T-helper 17 cell (primary cell): Measurements from ENCODE around the gene PLRG1. TPM values are rescaled to one million over a fixed set of nuclear protein-coding genes. Genes with fewer than 3 reads are reported as not detected.

Experiments used
- ATAC-seq: fragments of 150-1000 bp; cut with Tn5 transposase; 2 replicates; pipeline ENCODE4 v1.10.0; 2021; ENCODE audit warnings: mild to moderate bottlenecking, moderate library complexity
- DNase-seq, 3 donors: peaks; one replicate each; pipeline versions ENCODE4 v3.0.0 to v3.0.0-alpha.2; 2020 to 2021
- H3K9me3 ChIP-seq: one replicate; pipeline ENCODE4 v1.7.0; 2013; ENCODE audit warnings: low read length, mild to moderate bottlenecking; ENCODE audit not compliant: control insufficient read depth, poor library complexity, severe bottlenecking
- H3K27ac Mint-ChIP-seq: one replicate; pipeline ENCODE4 v1.8.0; 2022; ENCODE audit warnings: mild to moderate bottlenecking, moderate library complexity, mixed read lengths
- H3K27me3 Mint-ChIP-seq: one replicate; pipeline ENCODE4 v1.8.0; 2022; ENCODE audit warnings: mixed read lengths
- H3K36me3 Mint-ChIP-seq: one replicate; pipeline ENCODE4 v1.8.0; 2022; ENCODE audit warnings: low read depth, mixed read lengths
- H3K4me1 Mint-ChIP-seq: one replicate; pipeline ENCODE4 v1.8.0; 2022; ENCODE audit warnings: mild to moderate bottlenecking, mixed read lengths
- H3K4me3 Mint-ChIP-seq: one replicate; pipeline ENCODE4 v1.8.0; 2022; ENCODE audit warnings: mild to moderate bottlenecking, moderate library complexity, mixed read lengths
- total RNA-seq, 4 donors: library from RNA in 2 of 4; stranded (reverse) in 2 of 4; gene quantifications; one replicate each; pipeline ENCODE4 v1.2.3 and lab custom pipeline; 2022 to 2026

The PLRG1 gene
- total RNA-seq, 2 donors from 2014 or later = 42.5 to 49.7 TPM

DNA sequence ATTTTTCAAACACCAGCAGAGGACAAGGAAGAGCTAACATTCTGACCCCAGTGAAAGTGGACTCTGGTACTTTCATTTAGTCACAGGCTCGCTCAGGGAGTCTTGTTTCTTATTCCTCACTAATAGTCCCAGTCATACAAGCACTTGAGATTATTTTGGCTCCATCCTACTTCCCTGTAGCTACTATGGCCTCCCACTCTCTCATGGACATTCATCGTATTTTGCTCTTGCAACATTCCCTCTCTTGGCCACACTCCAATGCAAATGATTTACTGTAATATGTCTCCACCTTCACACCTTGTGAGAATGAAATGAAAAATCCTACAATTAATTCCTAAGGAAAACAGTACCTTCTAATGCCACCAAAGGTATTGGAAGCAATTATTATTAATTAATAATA is 21.3 kb downstream of the PLRG1 start:
- ATAC-seq (no peak), DNase-seq (no peak)
- Mint-ChIP-seq H3K27me3 (peaks cover 31% of the 10 kb centered on the region), H3K27ac (no peak overlapping the region), H3K4me3 (no peak overlapping the region), H3K36me3 (peaks cover 2% of the 10 kb centered on the region), H3K4me1 (peaks cover 2% of the 10 kb centered on the region)
- H3K9me3 ChIP-seq = no peaks in the 10 kb centered on the region

DNA sequence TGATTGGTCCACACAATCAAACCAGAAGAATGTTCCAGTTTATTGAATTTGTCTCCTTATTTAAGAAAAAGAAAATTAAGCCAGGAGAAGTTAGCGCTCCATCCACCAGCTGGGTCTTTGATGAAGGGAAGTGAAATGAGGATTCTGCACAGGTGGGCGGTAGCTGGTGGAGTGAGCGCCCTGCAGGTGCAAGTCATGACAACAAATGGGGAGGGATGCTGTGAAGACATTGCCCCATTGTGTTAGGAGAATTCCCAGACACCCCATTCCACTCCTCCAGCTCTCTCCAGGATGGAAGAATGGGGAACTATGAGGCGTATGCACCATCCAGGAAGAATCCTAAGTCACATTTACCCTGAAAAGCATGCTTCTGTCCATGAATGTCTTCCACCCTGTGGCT is 22.9 kb downstream of the PLRG1 start:
- ATAC-seq = no peak
- peaks cover 2% of the 10 kb centered on the region for H3K4me1 Mint-ChIP-seq
- H3K4me3 Mint-ChIP-seq = no peak overlapping the region
- no peak for DNase-seq
- no peaks in the 10 kb centered on the region for H3K9me3 ChIP-seq
- H3K27ac Mint-ChIP-seq = no peak overlapping the region
- H3K27me3 Mint-ChIP-seq = peaks cover 37% of the 10 kb centered on the region
- H3K36me3 Mint-ChIP-seq = peaks cover 2% of the 10 kb centered on the region

DNA sequence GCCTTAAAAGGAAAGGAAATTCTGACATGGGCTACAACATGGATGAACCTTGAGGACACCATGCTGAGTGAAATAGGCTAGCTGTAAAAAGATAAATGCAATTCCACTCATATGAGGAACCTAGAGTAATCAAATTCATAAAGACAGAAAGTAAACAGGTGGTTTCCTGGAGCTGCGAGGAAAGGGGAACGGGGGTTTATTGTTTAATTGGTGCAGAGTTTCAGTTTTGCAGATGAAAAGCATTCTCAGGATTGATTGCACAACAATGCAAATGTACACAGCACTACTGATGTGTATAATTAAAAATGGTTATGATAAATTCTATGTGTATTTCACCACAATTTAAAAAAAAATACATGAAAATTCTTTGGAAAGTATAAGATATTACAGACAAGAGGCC is 24.0 kb downstream of the PLRG1 start:
- no peaks in the 10 kb centered on the region for H3K9me3 ChIP-seq
- ATAC-seq = no peak
- H3K4me3 Mint-ChIP-seq = no peak overlapping the region
- H3K36me3 Mint-ChIP-seq = peaks cover 2% of the 10 kb centered on the region
- no peak overlapping the region for H3K27ac Mint-ChIP-seq
- H3K27me3 Mint-ChIP-seq = peaks cover 40% of the 10 kb centered on the region
- DNase-seq = no peak
- peaks cover 2% of the 10 kb centered on the region for H3K4me1 Mint-ChIP-seq

DNA sequence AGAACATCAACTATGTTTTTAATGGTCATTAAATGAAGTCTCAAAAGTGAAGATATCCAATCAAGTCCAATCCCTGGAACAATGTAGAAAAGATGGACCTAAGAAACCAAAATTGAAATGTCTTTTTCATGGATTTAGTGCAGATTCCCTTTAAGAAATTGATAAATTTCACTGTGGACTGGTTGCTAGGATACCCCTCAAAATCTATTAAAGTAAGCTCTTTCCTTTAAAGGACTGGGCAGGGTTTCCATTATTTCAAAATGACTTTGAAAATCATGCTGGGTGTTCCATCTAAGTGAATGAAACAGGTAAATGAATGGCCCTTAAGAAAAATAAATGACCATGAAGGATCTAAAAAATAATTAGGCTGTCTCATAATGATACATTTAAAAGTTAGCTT is 28.6 kb downstream of the PLRG1 start:
- Mint-ChIP-seq H3K4me1 (peaks cover 2% of the 10 kb centered on the region), H3K36me3 (peaks cover 7% of the 10 kb centered on the region), H3K4me3 (no peak overlapping the region), H3K27me3 (peaks cover 63% of the 10 kb centered on the region), H3K27ac (no peak overlapping the region)
- no peak for ATAC-seq
- no peaks in the 10 kb centered on the region for H3K9me3 ChIP-seq
- DNase-seq = no peak

DNA sequence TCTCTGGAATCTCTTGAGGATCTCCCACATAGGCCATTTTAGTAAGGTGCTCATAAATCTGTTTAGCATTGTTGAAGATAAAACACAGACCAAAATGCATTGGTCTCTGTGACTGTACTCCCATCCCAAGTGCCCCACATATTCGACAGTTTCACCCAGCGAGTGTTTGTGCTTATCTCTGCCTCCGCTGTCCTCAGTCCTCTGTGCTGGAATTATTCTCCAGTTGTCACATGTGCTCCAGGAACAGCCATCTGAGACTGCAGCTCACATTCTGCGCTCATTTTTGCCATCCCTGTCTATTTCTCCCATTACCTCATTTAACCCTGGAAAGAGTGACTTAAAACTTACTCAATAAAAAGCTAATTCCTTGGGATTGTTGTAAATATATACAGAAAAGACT is 31.0 kb downstream of the PLRG1 start:
- Mint-ChIP-seq H3K36me3 (peaks cover 5% of the 10 kb centered on the region), H3K27me3 (peaks cover 57% of the 10 kb centered on the region), H3K27ac (no peak overlapping the region), H3K4me3 (no peak overlapping the region), H3K4me1 (no peaks in the 10 kb centered on the region)
- H3K9me3 ChIP-seq = no peaks in the 10 kb centered on the region
- no peak for ATAC-seq
- DNase-seq = no peak

DNA sequence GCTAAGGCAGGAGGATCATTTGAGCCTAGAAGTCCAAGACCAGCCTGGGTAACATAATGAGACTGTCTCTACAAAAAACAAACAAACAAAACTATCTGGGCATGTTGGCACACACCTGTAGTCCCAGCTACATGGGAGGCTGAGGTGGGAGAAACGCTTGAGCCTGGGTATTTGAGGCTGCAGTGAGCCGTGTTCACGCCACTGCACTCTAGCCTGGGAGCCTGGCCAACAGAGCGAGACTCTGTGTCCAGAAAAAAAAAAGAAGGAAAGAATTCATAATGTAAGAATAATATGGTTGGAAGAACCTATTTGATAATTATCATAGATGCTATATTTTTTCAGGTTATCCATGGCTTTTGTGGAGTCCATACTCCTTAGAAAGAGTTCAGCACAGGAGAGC is 32.6 kb downstream of the PLRG1 start:
- Mint-ChIP-seq H3K4me1 (no peaks in the 10 kb centered on the region), H3K27me3 (peaks cover 60% of the 10 kb centered on the region), H3K36me3 (peaks cover 5% of the 10 kb centered on the region), H3K27ac (no peak overlapping the region), H3K4me3 (no peak overlapping the region)
- DNase-seq = no peak
- no peak for ATAC-seq
- H3K9me3 ChIP-seq = no peaks in the 10 kb centered on the region

DNA sequence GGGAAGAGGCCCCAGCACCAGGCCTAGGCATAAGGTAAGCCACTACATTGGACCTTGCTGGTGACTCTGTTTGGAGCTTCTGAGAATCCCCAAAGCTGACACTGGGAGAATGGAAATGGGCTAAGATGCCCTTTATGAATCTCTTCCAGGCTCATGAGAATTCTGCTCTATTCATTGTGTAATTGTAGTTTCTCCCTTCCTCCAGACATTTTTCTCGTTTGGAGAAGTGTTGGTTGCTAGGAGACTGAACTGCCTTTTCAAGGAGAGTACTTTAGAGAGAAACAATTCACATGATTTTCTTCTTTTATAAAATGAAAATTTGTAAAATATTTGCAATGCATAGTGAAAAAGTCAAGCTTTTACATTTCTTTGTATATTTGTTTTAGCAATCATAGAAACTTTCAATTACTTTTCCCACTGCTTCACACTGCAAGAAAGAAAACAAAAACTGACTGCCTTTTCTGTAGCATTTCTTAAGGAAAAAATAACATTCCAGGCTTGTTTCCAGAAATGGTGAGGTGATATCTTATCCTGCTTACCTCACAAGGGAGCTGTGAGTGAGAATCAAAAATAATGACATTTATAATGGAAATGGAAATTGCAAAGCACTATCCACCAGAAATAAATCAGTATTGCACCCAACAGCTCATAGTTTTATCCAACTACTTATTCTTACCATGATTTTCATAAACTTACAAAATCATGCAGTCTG is 33.7 kb downstream of the PLRG1 start:
- no peaks in the 10 kb centered on the region for H3K4me1 Mint-ChIP-seq
- H3K27me3 Mint-ChIP-seq = peaks cover 62% of the 10 kb centered on the region
- peaks cover 5% of the 10 kb centered on the region for H3K36me3 Mint-ChIP-seq
- no peak for ATAC-seq
- no peak for DNase-seq
- H3K4me3 Mint-ChIP-seq = no peak overlapping the region
- no peaks in the 10 kb centered on the region for H3K9me3 ChIP-seq
- no peak overlapping the region for H3K27ac Mint-ChIP-seq

DNA sequence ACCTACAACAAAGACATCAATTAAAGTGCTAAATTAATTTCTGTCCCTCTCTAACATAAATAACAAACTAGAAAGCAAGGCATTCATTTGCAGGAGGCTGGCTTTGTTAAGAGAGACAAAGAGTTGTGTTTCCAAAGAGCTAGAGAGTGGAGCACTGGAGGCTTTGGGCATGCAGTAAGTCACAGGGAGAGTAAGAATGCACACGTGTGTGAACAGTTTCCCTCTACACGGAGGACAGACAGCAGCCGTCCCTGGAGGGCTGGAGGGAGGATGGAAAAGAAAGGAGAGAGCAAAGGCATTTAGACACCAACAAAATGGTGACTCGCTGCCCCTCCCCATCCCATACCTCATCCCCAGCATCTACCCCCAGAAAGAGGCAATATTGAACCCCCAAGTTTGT is 38.2 kb downstream of the PLRG1 start:
- Mint-ChIP-seq H3K4me1 (peaks cover 2% of the 10 kb centered on the region), H3K36me3 (no peaks in the 10 kb centered on the region), H3K27me3 (peaks cover 68% of the 10 kb centered on the region), H3K27ac (no peak overlapping the region), H3K4me3 (no peak overlapping the region)
- H3K9me3 ChIP-seq = no peaks in the 10 kb centered on the region
- ATAC-seq (no peak), DNase-seq (no peak)

DNA sequence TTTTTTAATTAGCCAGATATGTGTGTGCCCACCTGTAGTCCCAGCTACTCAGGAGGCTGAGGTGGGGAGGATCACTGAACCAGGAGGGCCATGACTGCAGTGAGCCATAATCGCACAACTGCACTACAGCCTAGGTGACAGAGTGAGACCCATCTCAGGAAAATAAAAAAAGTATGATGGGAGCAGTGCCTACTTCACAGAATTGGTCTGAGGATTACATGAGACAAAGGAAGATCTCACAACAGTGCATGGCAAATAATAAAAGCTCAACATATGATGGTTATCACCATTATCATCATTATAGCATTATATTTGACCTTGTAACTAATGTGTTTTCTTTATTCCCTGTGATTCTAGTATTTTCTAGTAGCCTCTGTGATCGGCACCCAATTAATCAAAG is 38.7 kb downstream of the PLRG1 start:
- Mint-ChIP-seq H3K36me3 (no peaks in the 10 kb centered on the region), H3K4me1 (peaks cover 2% of the 10 kb centered on the region), H3K27ac (no peak overlapping the region), H3K27me3 (peaks cover 71% of the 10 kb centered on the region), H3K4me3 (no peak overlapping the region)
- no peaks in the 10 kb centered on the region for H3K9me3 ChIP-seq
- ATAC-seq (no peak), DNase-seq (no peak)

DNA sequence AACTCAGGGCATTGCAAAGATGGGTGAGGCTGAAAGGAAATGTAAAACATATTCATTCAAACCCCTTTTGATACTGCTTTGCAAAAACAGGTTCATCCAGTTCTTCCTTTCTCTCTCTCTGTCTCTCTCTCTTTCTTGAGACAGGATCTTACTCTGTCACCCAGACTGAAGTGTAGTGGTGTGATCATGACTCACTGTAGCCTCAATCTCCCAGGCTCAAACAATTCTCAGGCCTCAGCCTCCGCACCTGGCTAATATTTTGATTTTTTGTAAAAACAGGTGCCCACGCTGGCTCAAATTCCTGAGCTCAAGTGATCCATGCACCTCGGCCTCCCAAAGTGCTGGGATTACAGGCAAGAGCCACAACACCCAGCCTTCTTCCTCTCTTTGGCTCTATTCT is 43.0 kb downstream of the PLRG1 start:
- H3K36me3 Mint-ChIP-seq = peaks cover 7% of the 10 kb centered on the region
- ATAC-seq (no peak), DNase-seq (no peak)
- H3K27me3 Mint-ChIP-seq = peaks cover 81% of the 10 kb centered on the region
- peaks cover 2% of the 10 kb centered on the region for H3K4me1 Mint-ChIP-seq
- no peaks in the 10 kb centered on the region for H3K9me3 ChIP-seq
- H3K4me3 Mint-ChIP-seq = no peak overlapping the region
- no peak overlapping the region for H3K27ac Mint-ChIP-seq

DNA sequence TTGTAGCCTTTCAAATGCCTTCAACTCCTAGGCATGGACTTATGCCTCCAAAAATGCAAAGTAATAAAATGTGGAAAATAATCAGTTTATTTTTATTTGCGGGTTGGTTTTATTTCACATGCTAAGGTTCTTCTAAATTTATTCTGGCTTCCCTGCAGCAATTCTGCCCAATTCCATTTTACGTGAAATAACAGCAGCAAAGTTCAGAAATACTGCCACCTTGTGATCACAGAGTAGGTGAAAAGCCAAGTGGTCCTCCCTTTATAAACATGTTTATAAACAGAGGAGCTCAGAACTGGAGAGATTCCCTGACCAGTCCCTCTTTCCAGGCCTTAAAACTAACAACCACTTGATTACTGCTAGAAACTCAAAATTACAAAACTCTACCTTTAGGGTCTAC is 43.9 kb downstream of the PLRG1 start:
- no peak for DNase-seq
- no peak overlapping the region for H3K27ac Mint-ChIP-seq
- no peak for ATAC-seq
- peaks cover 78% of the 10 kb centered on the region for H3K27me3 Mint-ChIP-seq
- peaks cover 2% of the 10 kb centered on the region for H3K4me1 Mint-ChIP-seq
- peaks cover 7% of the 10 kb centered on the region for H3K36me3 Mint-ChIP-seq
- no peak overlapping the region for H3K4me3 Mint-ChIP-seq
- no peaks in the 10 kb centered on the region for H3K9me3 ChIP-seq

DNA sequence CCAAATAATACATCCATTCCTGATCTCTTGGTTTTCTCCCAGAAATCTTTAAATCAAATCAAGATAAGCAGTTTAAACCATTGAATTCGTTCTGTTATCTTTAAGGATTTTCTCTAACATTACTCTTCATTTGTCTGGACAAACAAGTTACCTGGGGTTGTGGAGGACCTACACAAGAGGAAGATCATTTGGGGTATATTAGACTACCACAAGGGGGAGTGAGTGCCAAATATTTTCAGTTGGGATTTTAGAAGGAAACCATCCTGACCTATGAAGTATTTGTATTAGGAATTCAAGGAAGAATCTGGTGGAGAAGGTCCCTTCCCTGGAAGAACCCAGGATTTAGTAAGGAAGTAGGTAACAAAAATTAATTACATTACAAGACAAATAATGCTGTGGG is 46.6 kb downstream of the PLRG1 start:
- Mint-ChIP-seq H3K27ac (no peak overlapping the region), H3K36me3 (peaks cover 9% of the 10 kb centered on the region), H3K4me1 (peaks cover under 1% of the 10 kb centered on the region), H3K4me3 (no peak overlapping the region), H3K27me3 (peaks cover 73% of the 10 kb centered on the region)
- no peaks in the 10 kb centered on the region for H3K9me3 ChIP-seq
- ATAC-seq = no peak
- no peak for DNase-seq

DNA sequence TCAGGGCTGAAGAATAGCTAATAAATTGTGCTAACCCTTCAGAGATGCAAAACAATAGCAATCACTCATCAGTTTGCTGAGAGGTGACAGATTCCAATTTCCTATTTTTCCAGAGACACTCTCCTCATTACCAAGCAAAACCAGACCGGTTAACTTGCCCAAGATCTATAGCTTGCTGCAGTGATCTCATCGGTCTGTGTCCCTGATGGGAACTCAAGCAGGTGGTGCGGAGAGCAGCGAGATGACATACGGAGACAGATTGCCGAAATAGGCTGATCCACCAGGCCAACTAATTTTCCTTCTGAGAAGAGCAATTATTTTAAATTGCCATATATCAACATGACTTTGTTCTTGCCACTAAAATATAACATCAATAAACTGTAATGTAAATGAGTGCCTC is 48.1 kb downstream of the PLRG1 start:
- Mint-ChIP-seq H3K4me1 (no peaks in the 10 kb centered on the region), H3K36me3 (peaks cover 9% of the 10 kb centered on the region), H3K27me3 (peaks cover 67% of the 10 kb centered on the region), H3K4me3 (no peak overlapping the region), H3K27ac (no peak overlapping the region)
- no peaks in the 10 kb centered on the region for H3K9me3 ChIP-seq
- no peak for ATAC-seq
- DNase-seq = no peak

DNA sequence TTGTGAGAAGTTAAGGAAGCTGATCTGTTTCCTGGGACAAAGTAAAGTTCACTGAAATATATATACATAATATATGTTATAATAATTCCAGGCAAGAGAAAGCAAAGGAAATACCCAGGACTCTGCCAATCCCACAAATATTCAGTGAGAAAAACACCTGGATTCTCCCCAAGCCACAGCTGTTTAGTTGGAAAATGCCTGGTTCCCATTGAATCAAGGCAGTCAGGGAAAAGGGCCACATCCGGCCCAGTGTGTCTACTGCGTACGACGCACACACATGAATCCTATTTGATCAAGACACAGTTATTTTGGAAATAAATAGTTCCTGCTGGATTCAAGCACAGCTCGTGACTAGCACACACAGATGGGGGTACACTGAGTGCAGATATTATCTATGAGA is 52.3 kb downstream of the PLRG1 start:
- no peak for DNase-seq
- peaks cover 55% of the 10 kb centered on the region for H3K27me3 Mint-ChIP-seq
- H3K4me1 Mint-ChIP-seq = no peaks in the 10 kb centered on the region
- no peaks in the 10 kb centered on the region for H3K9me3 ChIP-seq
- H3K4me3 Mint-ChIP-seq = no peak overlapping the region
- H3K27ac Mint-ChIP-seq = no peak overlapping the region
- H3K36me3 Mint-ChIP-seq = peaks cover 5% of the 10 kb centered on the region
- no peak for ATAC-seq
